DND-41 (cell line): ENCODE measurements around the gene LRP8.

Experiments used
- ATAC-seq: fragments of 200-7000 bp; cut with Tn5 transposase; 3 replicates; pipeline ENCODE4 v1.9.1; 2021; ENCODE audit warnings: low read depth; ENCODE audit not compliant: insufficient read depth
- DNase-seq: peaks from one replicate; pipeline ENCODE4 v3.0.0-alpha.2; 2020
- H2AFZ ChIP-seq: 2 replicates; pipeline ENCODE4 v1.6.0; 2012; ENCODE audit warnings: low read depth, low read length
- H3K27ac ChIP-seq: 2 replicates; pipeline ENCODE4 v1.5.1; 2012; ENCODE audit warnings: low read length, inconsistent platforms
- H3K27me3 ChIP-seq: fragments of 200-600 bp; sonication (generic); 2 replicates; pipeline ENCODE4 v1.6.0; 2012; ENCODE audit warnings: low read length, mild to moderate bottlenecking, inconsistent platforms; ENCODE audit not compliant: insufficient read depth, poor library complexity
- H3K36me3 ChIP-seq: 2 replicates; pipeline ENCODE4 v1.5.1; 2012; ENCODE audit warnings: low read length, inconsistent platforms; ENCODE audit not compliant: insufficient read depth
- H3K4me1 ChIP-seq: 2 replicates; pipeline ENCODE4 v1.5.1; 2012; ENCODE audit warnings: mild to moderate bottlenecking, low read length; ENCODE audit not compliant: insufficient read depth
- H3K4me2 ChIP-seq: 2 replicates; pipeline ENCODE4 v1.6.0; 2012; ENCODE audit warnings: mild to moderate bottlenecking, moderate library complexity, low read length, inconsistent platforms; ENCODE audit not compliant: insufficient read depth
- H3K4me3 ChIP-seq, 2 experiments: fragments of 200-600 bp in 1 of 2; shearing (Covaris generic) in 1 of 2; 2 replicates each; pipeline ENCODE4 v1.5.1; 2012 to 2016; ENCODE audit warnings: inconsistent platforms in 2 of 2, low read length in 2 of 2, mild to moderate bottlenecking in 2 of 2, low read depth in 1 of 2, moderate library complexity in 1 of 2
- H3K79me2 ChIP-seq: 2 replicates; pipeline ENCODE4 v1.6.0; 2012; ENCODE audit warnings: low read length, inconsistent platforms; ENCODE audit not compliant: insufficient read depth
- H3K9ac ChIP-seq: 2 replicates; pipeline ENCODE4 v1.6.0; 2012; ENCODE audit warnings: low read depth, mild to moderate bottlenecking, inconsistent platforms, low read length, moderate library complexity
- H3K9me3 ChIP-seq: 2 replicates; pipeline ENCODE4 v1.5.1; 2012; ENCODE audit warnings: low read length, moderate library complexity, mild to moderate bottlenecking, inconsistent platforms; ENCODE audit not compliant: insufficient read depth, severe bottlenecking
- H4K20me1 ChIP-seq: 2 replicates; pipeline ENCODE4 v1.6.0; 2012; ENCODE audit warnings: low read length; ENCODE audit not compliant: insufficient read depth
- CTCF ChIP-seq: IDR thresholded peaks from 2 replicates; pipeline ENCODE4 v1.5.1; 2012; ENCODE audit warnings: borderline replicate concordance, low read length, moderate library complexity, mild to moderate bottlenecking; ENCODE audit not compliant: poor library complexity, severe bottlenecking; ENCODE audit errors: extremely low read depth
- EZH2 ChIP-seq: IDR thresholded peaks from 3 replicates; pipeline ENCODE4 v1.6.1; 2012; ENCODE audit warnings: borderline replicate concordance, low read depth, mild to moderate bottlenecking, moderate library complexity, low read length, inconsistent platforms; ENCODE audit not compliant: severe bottlenecking

LRP8 gene

GRCh38 chr1:53296117-53296749, 31.6 kb downstream of the LRP8 start:
- Histone ChIP-seq H3K4me1 (no peaks in the 10 kb centered on the region), H3K36me3 (peaks cover 86% of the 10 kb centered on the region), H3K4me2 (no peak overlapping the region), H3K9ac (no peak overlapping the region), H3K27me3 (no peaks in the 10 kb centered on the region), H3K9me3 (no peaks in the 10 kb centered on the region), H3K79me2 (peaks cover 100% of the 10 kb centered on the region), H3K4me3 (no peak overlapping the region), H3K27ac (no peak overlapping the region), H4K20me1 (peaks cover 100% of the 10 kb centered on the region), H2AFZ (no peak overlapping the region)
- TF ChIP-seq EZH2 (no peak), CTCF (no peak)
- DNase-seq (no peak), ATAC-seq (no peak)

- H4K20me1 ChIP-seq, result peaks cover 100% of the 10 kb centered on the region
Observed at GRCh38 chr1:53295726-53296116, 32.1 kb downstream of the LRP8 start.

GRCh38 chr1:53295295-53295694, 32.6 kb downstream of the LRP8 start:
- Histone ChIP-seq H3K27ac (no peak overlapping the region), H3K4me3 (no peak overlapping the region), H3K9ac (no peak overlapping the region), H3K4me2 (no peak overlapping the region), H3K4me1 (no peaks in the 10 kb centered on the region), H3K27me3 (no peaks in the 10 kb centered on the region), H4K20me1 (peaks cover 100% of the 10 kb centered on the region), H2AFZ (no peak overlapping the region), H3K36me3 (peaks cover 85% of the 10 kb centered on the region), H3K79me2 (peaks cover 92% of the 10 kb centered on the region), H3K9me3 (no peaks in the 10 kb centered on the region)
- no peak for ATAC-seq
- no peak for TF ChIP-seq CTCF
- TF ChIP-seq EZH2, result no peak
- no peak for DNase-seq

More at GRCh38 chr1:53295726-53296116, 32.1 kb downstream of the LRP8 start:
- Histone ChIP-seq H3K9me3 (no peaks in the 10 kb centered on the region), H3K9ac (no peak overlapping the region), H3K27me3 (no peaks in the 10 kb centered on the region), H3K4me3 (no peak overlapping the region), H3K4me1 (no peaks in the 10 kb centered on the region), H3K27ac (no peak overlapping the region), H2AFZ (no peak overlapping the region), H3K4me2 (no peak overlapping the region), H3K79me2 (peaks cover 97% of the 10 kb centered on the region), H3K36me3 (peaks cover 85% of the 10 kb centered on the region)
- ATAC-seq (no peak), DNase-seq (no peak)
- TF ChIP-seq CTCF (no peak), EZH2 (no peak)
